K562 (cell line): ENCODE data around the gene GAPVD1. TPM values are rescaled to one million over a fixed set of nuclear protein-coding genes. Genes with fewer than 3 reads are reported as not detected.
A peak's percentile ranks its signal among the peaks of the same experiment; 100 is the strongest.

ENCODE experiments used
- CSDE1 ChIP-seq, 2 experiments: fragments of 450-650 bp; IDR thresholded peaks; 2 replicates each; pipeline ENCODE4 v1.6.1; 2016; ENCODE audit warnings: mild to moderate bottlenecking in 1 of 2
- ELF2 ChIP-seq: fragments of 250-450 bp; sonication (Bioruptor Pico); IDR thresholded peaks from 2 replicates; pipeline ENCODE4 v1.5.0; 2021; ENCODE audit warnings: mild to moderate bottlenecking
- HNRNPLL ChIP-seq: fragments of 200-400 bp; formaldehyde crosslinking; IDR thresholded peaks from 2 replicates; pipeline ENCODE4 v1.6.1; 2017; ENCODE audit warnings: low read length, low read depth, mild to moderate bottlenecking; ENCODE audit not compliant: poor library complexity, severe bottlenecking
- MYC ChIP-seq, 2 experiments: fragments of 250-450 bp in 1 of 2; sonication (Bioruptor Pico) in 1 of 2; IDR thresholded peaks; 2 replicates each; pipeline versions ENCODE4 v1.5.1 to v1.6.1; 2012 to 2021; ENCODE audit warnings: low read depth in 2 of 2, borderline replicate concordance in 1 of 2, improper control_type of control experiment in 1 of 2, low read length in 1 of 2, mild to moderate bottlenecking in 1 of 2, moderate library complexity in 1 of 2
- NCOA1 ChIP-seq: fragments of 450-650 bp; IDR thresholded peaks from 2 replicates; pipeline ENCODE4 v1.6.1; 2016; ENCODE audit warnings: low read depth
- NCOR1 ChIP-seq: fragments of 450-650 bp; IDR thresholded peaks from 2 replicates; pipeline ENCODE4 v1.6.1; 2016; ENCODE audit warnings: mild to moderate bottlenecking, moderate library complexity
- SMARCE1 ChIP-seq: fragments of 450-650 bp; IDR thresholded peaks from 2 replicates; pipeline ENCODE4 v1.7.1; 2016; ENCODE audit warnings: mild to moderate bottlenecking
- ZFPM2 ChIP-seq: fragments of 250-450 bp; sonication (Bioruptor Pico); IDR thresholded peaks from 2 replicates; pipeline ENCODE4 v1.5.1; 2022; ENCODE audit warnings: mild to moderate bottlenecking
- ZNF644 ChIP-seq: fragments of 200-800 bp; sonication (Bioruptor generic); IDR thresholded peaks from 2 replicates; pipeline ENCODE4 v1.6.1; 2016; ENCODE audit warnings: low read depth, missing genetic modification characterization, missing compliant biosample characterization
- polyA plus RNA-seq, 8 experiments: library from polyadenylated mRNA; depleted of rRNA in 4 of 8; stranded (reverse) in 5 of 8; unstranded in 3 of 8; fragments of >200 nt; fragmentation: Nextera tagmentation in 2 of 8; fragmentation: Illumina TruSeq in 1 of 8; extraction: Ambion mirVana in 2 of 8; extraction: Trizol in 1 of 8; gene quantifications; 2 replicates each; pipeline versions ENCODE4 v1.2.1 to v1.2.3, GENCODE V29; 2011 to 2014; ENCODE audit warnings: inconsistent platforms in 1 of 8, missing spikeins in 1 of 8
- total RNA-seq, 7 experiments: library from RNA; depleted of rRNA in 6 of 7; stranded (reverse); fragments of >200 nt in 6 of 7; fragmentation: Illumina TruSeq in 2 of 7; extraction: Trizol in 2 of 7; gene quantifications; 2 replicates each; pipeline versions ENCODE4 v1.2.1 to v1.2.3, GENCODE V29; 2011 to 2021; ENCODE audit warnings: low replicate concordance in 1 of 7
- TF ChIP-seq, protein P1 (sequence below), 2 experiments: fragments of 450-650 bp; IDR thresholded peaks; 2 replicates each; pipeline ENCODE4 v1.6.1; 2016; ENCODE audit warnings: mild to moderate bottlenecking in 2 of 2, borderline replicate concordance in 1 of 2, low read depth in 1 of 2, moderate library complexity in 1 of 2
- TF ChIP-seq, protein P2 (sequence below): fragments of 250-450 bp; sonication (Bioruptor Pico); IDR thresholded peaks from 2 replicates; pipeline ENCODE4 v1.4.0; 2020; ENCODE audit warnings: mild to moderate bottlenecking, moderate library complexity
- TF ChIP-seq, protein P3 (sequence below), 2 experiments: IDR thresholded peaks; 2 replicates each; pipeline ENCODE4 v1.6.1; 2011; ENCODE audit warnings: borderline replicate concordance in 1 of 2, control low read depth in 1 of 2, low read depth in 1 of 2, low read length in 1 of 2, mild to moderate bottlenecking in 1 of 2, mixed read lengths in 1 of 2, moderate library complexity in 1 of 2; ENCODE audit not compliant: insufficient read depth in 1 of 2, insufficient read length in 1 of 2, poor library complexity in 1 of 2, severe bottlenecking in 1 of 2; ENCODE audit errors: extremely low read depth in 1 of 2
- TF ChIP-seq, protein P4 (sequence below): fragments of 450-650 bp; formaldehyde crosslinking; IDR thresholded peaks from 2 replicates; pipeline ENCODE4 v1.4.0; 2022; ENCODE audit warnings: missing genetic modification characterization

GAPVD1 gene
- total and polyA plus RNA-seq, 9 of the 15 experiments (the other 6 are each of a cell fraction or from before 2014, with no cell fraction given), result 9.5 to 66.1 (median 45.5) TPM

DNA sequence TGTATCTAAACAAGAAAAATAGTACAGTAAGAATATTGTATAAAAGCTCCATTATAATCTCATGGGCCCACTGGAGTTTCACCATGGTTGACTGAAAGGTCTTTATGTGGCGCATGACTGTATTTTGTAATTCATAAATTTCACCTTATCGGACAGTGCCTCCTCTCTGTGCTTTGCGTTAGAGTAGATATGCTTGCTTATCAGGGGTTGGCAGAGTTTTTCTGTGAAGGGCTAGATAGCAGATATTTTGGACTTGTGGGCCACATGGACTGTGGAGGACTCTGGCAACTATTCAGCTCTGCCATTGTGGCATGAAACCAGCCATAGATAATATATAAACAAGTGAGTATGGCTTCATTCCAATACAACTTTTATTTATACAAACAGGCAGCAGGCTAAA is 23.2 kb downstream of the GAPVD1 start (continued):
- TF ChIP-seq, protein P1, sequence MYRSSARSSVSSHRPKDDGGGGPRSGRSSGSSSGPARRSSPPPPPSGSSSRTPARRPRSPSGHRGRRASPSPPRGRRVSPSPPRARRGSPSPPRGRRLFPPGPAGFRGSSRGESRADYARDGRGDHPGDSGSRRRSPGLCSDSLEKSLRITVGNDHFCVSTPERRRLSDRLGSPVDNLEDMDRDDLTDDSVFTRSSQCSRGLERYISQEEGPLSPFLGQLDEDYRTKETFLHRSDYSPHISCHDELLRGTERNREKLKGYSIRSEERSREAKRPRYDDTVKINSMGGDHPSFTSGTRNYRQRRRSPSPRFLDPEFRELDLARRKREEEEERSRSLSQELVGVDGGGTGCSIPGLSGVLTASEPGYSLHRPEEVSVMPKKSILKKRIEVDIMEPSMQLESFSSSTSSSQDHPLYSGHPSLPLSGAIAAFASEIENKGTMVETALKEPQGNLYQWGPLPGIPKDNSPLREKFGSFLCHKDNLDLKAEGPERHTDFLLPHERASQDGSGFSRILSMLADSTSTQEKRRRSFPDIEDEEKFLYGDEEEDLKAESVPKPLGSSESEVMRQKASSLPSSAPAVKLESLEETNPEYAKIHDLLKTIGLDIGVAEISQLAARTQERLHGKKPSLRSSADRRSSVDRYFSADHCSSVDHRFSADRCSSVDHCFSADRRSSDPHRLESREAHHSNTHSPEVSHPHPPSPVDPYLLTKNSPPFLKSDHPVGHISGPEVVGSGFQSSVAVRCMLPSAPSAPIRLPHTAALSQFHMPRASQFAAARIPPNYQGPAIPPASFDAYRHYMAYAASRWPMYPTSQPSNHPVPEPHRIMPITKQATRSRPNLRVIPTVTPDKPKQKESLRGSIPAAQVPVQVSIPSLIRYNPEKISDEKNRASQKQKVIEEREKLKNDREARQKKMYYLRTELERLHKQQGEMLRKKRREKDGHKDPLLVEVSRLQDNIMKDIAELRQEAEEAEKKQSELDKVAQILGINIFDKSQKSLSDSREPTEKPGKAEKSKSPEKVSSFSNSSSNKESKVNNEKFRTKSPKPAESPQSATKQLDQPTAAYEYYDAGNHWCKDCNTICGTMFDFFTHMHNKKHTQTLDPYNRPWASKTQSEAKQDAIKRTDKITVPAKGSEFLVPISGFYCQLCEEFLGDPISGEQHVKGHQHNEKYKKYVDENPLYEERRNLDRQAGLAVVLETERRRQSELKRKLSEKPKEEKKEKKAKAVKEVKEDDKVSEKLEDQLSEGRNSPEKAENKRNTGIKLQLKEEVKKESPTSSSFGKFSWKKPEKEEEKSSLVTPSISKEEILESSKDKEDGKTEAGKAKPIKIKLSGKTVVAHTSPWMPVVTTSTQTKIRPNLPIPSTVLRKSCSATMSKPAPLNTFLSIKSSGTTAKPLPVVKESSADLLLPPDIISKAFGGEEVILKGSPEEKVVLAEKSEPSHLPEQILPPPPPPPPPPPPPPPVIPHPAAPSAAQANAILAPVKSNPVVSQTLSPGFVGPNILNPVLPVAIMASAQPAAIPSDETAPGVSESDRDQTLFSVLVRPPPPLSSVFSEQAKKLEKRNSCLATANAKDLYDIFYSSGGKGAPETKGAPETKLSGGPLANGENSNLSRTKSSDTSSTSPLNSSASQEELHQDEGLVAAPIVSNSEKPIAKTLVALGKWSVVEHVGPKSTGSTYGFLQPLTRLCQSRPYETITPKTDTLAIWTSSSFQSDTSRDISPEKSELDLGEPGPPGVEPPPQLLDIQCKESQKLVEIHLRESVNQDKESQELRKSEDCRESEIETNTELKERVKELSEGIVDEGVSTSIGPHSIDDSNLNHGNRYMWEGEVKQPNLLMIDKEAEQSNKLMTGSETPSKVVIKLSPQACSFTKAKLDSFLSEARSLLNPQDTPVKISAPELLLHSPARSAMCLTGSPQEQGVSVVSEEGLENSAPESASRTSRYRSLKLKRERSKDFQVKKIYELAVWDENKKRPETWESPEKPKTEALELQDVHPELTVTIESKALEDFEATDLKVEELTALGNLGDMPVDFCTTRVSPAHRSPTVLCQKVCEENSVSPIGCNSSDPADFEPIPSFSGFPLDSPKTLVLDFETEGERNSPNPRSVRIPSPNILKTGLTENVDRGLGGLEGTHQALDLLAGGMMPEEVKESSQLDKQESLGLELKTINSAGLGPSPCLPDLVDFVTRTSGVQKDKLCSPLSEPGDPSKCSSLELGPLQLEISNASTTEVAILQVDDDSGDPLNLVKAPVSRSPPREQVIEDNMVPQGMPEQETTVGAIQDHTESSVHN (IDR thresholded peaks at IDR 0.05; ENCODE audit: borderline replicate concordance in 1 of 2, low read depth in 1 of 2), result peak; percentile 68 to 88; a peak in 2 of 4 replicates
- no peak for TF ChIP-seq ELF2 (CRISPR knock-in tag)
- peak; percentile 79; the same call in 1 of the 2 replicates for TF ChIP-seq ZFPM2
- peak; percentile 99 for TF ChIP-seq SMARCE1
- TF ChIP-seq NCOR1, result peak; percentile 100
- TF ChIP-seq ZNF644, result peak; percentile 99
- TF ChIP-seq MYC (IDR thresholded peaks at IDR 0.05; ENCODE audit: low read depth, low read length), result peak; percentile 98
- TF ChIP-seq MYC (CRISPR knock-in tag; IDR thresholded peaks at IDR 0.05; ENCODE audit: borderline replicate concordance, low read depth), result no peak
- TF ChIP-seq HNRNPLL, result no peak
- TF ChIP-seq, protein P2, sequence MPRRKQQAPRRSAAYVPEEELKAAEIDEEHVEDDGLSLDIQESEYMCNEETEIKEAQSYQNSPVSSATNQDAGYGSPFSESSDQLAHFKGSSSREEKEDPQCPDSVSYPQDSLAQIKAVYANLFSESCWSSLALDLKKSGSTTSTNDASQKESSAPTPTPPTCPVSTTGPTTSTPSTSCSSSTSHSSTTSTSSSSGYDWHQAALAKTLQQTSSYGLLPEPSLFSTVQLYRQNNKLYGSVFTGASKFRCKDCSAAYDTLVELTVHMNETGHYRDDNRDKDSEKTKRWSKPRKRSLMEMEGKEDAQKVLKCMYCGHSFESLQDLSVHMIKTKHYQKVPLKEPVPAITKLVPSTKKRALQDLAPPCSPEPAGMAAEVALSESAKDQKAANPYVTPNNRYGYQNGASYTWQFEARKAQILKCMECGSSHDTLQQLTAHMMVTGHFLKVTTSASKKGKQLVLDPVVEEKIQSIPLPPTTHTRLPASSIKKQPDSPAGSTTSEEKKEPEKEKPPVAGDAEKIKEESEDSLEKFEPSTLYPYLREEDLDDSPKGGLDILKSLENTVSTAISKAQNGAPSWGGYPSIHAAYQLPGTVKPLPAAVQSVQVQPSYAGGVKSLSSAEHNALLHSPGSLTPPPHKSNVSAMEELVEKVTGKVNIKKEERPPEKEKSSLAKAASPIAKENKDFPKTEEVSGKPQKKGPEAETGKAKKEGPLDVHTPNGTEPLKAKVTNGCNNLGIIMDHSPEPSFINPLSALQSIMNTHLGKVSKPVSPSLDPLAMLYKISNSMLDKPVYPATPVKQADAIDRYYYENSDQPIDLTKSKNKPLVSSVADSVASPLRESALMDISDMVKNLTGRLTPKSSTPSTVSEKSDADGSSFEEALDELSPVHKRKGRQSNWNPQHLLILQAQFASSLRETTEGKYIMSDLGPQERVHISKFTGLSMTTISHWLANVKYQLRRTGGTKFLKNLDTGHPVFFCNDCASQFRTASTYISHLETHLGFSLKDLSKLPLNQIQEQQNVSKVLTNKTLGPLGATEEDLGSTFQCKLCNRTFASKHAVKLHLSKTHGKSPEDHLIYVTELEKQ, result peak; percentile 58; the same call in 1 of the 2 replicates
- TF ChIP-seq, protein P3, sequence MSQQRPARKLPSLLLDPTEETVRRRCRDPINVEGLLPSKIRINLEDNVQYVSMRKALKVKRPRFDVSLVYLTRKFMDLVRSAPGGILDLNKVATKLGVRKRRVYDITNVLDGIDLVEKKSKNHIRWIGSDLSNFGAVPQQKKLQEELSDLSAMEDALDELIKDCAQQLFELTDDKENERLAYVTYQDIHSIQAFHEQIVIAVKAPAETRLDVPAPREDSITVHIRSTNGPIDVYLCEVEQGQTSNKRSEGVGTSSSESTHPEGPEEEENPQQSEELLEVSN (IDR thresholded peaks at IDR 0.05; ENCODE audit: borderline replicate concordance in 1 of 2, extremely low read depth in 1 of 2, insufficient read depth in 1 of 2, insufficient read length in 1 of 2, low read depth in 1 of 2, low read length in 1 of 2, poor library complexity in 1 of 2, severe bottlenecking in 1 of 2), result peak in 1 of 2 experiments; percentile 20
- TF ChIP-seq CSDE1 (IDR thresholded peaks at IDR 0.05), result no peak
- TF ChIP-seq, protein P4, sequence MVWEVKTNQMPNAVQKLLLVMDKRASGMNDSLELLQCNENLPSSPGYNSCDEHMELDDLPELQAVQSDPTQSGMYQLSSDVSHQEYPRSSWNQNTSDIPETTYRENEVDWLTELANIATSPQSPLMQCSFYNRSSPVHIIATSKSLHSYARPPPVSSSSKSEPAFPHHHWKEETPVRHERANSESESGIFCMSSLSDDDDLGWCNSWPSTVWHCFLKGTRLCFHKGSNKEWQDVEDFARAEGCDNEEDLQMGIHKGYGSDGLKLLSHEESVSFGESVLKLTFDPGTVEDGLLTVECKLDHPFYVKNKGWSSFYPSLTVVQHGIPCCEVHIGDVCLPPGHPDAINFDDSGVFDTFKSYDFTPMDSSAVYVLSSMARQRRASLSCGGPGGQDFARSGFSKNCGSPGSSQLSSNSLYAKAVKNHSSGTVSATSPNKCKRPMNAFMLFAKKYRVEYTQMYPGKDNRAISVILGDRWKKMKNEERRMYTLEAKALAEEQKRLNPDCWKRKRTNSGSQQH, result peak; percentile 96
- peak; percentile 93 for TF ChIP-seq NCOA1
